CD8-positive, alpha-beta T cell (primary cell): Measurements from ENCODE around the gene LYPD4. TPM values are rescaled to one million over a fixed set of nuclear protein-coding genes. Genes with fewer than 3 reads are reported as not detected.

Experiments
- microRNA-seq: library from miRNA; unstranded; fragments of <30 nt; microRNA quantifications from one replicate; pipeline ENCODE4 v1.2.0, GENCODE V29; 2022; ENCODE audit warnings: borderline microRNAs expressed
- total RNA-seq, 46 experiments: library from RNA in 2 of 46; stranded (reverse) in 2 of 46; gene quantifications; one replicate each; pipeline ENCODE4 v1.2.3 and lab custom pipeline; 2021 to 2026

Gene LYPD4
- total RNA-seq, 2 experiments from 2014 or later = not detected

Small RNA genes lying within 50 kb of the gene (microRNA-seq; reads per million reads assigned to microRNA genes)
- not detected for gene MIR6797

Other genes starting within 250 kb of the LYPD4 start
- not detected for gene CEACAM4, start 217.6 kb downstream of the LYPD4 start, total RNA-seq
- not detected for gene CEACAM7, start 156.4 kb downstream of the LYPD4 start, total RNA-seq
- gene CEACAM5, start 136.1 kb downstream of the LYPD4 start, total RNA-seq = not detected
- gene CEACAM6, start 89.2 kb downstream of the LYPD4 start, total RNA-seq = not detected
- gene CEACAM3, start 48.1 kb downstream of the LYPD4 start, total RNA-seq = not detected
- gene DMRTC2, start 359 bp upstream of the LYPD4 start, total RNA-seq = not detected
- 1,000 to 10,000 TPM; 3,663 to 3,781 TPM for gene RPS19, start 15.6 kb upstream of the LYPD4 start, total RNA-seq
- 10 to 100 TPM; 19.5 to 19.6 TPM for gene CD79A, start 32.6 kb upstream of the LYPD4 start, total RNA-seq
- 1,000 to 10,000 TPM; 1,125 to 1,160 TPM for gene ARHGEF1, start 38.5 kb upstream of the LYPD4 start, total RNA-seq
- 1 to 10 TPM; 5.4 to 6.8 TPM for gene ERFL, start 83.8 kb upstream of the LYPD4 start, total RNA-seq
- gene RABAC1, start 114.6 kb upstream of the LYPD4 start, total RNA-seq = 100 to 1,000 TPM in 1 of 2 experiments, 10 to 100 TPM in 1; 99.5 to 114 TPM
- 10 to 100 TPM; 10.2 to 12.3 TPM for gene ATP1A3, start 149.5 kb upstream of the LYPD4 start, total RNA-seq
- gene GRIK5, start 225.5 kb upstream of the LYPD4 start, total RNA-seq = under 1 TPM; 0.19 to 0.50 TPM
- gene ZNF574, start 231.5 kb upstream of the LYPD4 start, total RNA-seq = 10 to 100 TPM; 25.0 to 26.2 TPM